GM23338 (cell line): ENCODE data around the gene ZNF184. TPM values are rescaled to one million over a fixed set of nuclear protein-coding genes. Genes with fewer than 3 reads are reported as not detected.

Source experiments
- ATAC-seq: fragments of 200-7000 bp; cut with Tn5 transposase; 3 replicates; pipeline ENCODE4 v1.9.1; 2020
- DNase-seq: peaks from one replicate; pipeline ENCODE4 v3.0.0-alpha.2; 2015; ENCODE audit warnings: low spot score
- H2AFZ ChIP-seq: fragments of 200-600 bp; sonication (generic); 2 replicates; pipeline ENCODE4 v1.8.0; 2016; ENCODE audit warnings: antibody characterized with exemption, mild to moderate bottlenecking, moderate library complexity
- H3F3A ChIP-seq: fragments of 200-600 bp; sonication (generic); replicated peaks from 2 replicates; pipeline ENCODE4 v1.8.0; 2017; ENCODE audit warnings: antibody characterized with exemption, mixed run types, low read depth
- H3K27ac ChIP-seq: fragments of 200-600 bp; sonication (generic); 2 replicates; pipeline ENCODE4 v1.6.1; 2016; ENCODE audit warnings: low read depth
- H3K27me3 ChIP-seq: fragments of 200-600 bp; sonication (generic); 2 replicates; pipeline ENCODE4 v1.8.0; 2016; ENCODE audit warnings: mild to moderate bottlenecking, mixed run types, moderate library complexity; ENCODE audit not compliant: insufficient read depth
- H3K36me3 ChIP-seq: fragments of 200-600 bp; sonication (generic); 2 replicates; pipeline ENCODE4 v1.8.0; 2016; ENCODE audit warnings: mild to moderate bottlenecking; ENCODE audit not compliant: insufficient read depth
- H3K4me1 ChIP-seq: fragments of 200-600 bp; sonication (generic); 2 replicates; pipeline ENCODE4 v1.8.0; 2016; ENCODE audit warnings: mild to moderate bottlenecking, moderate library complexity; ENCODE audit not compliant: insufficient read depth
- H3K4me2 ChIP-seq: fragments of 200-600 bp; sonication (generic); 2 replicates; pipeline ENCODE4 v1.7.1; 2017; ENCODE audit warnings: mixed run types
- H3K4me3 ChIP-seq: fragments of 200-600 bp; sonication (generic); 2 replicates; pipeline ENCODE4 v1.6.1; 2016; ENCODE audit warnings: mixed run types
- H3K79me2 ChIP-seq: fragments of 200-600 bp; sonication (generic); replicated peaks from 2 replicates; pipeline ENCODE4 v1.8.0; 2017; ENCODE audit warnings: mild to moderate bottlenecking; ENCODE audit not compliant: insufficient read depth
- H3K9me2 ChIP-seq: fragments of 200-600 bp; sonication (generic); 2 replicates; pipeline ENCODE4 v1.8.0; 2017; ENCODE audit not compliant: insufficient read depth
- H4K20me1 ChIP-seq: fragments of 200-600 bp; sonication (generic); replicated peaks from 2 replicates; pipeline ENCODE4 v1.8.0; 2017; ENCODE audit warnings: mild to moderate bottlenecking; ENCODE audit not compliant: insufficient read depth
- H3K27ac Mint-ChIP-seq: 2 replicates; pipeline ENCODE4 v1.8.0; 2020; ENCODE audit warnings: inconsistent platforms, mild to moderate bottlenecking, moderate library complexity, mixed read lengths
- H3K27me3 Mint-ChIP-seq: 3 replicates; pipeline ENCODE4 v1.8.0; 2022; ENCODE audit warnings: low read depth, mild to moderate bottlenecking, moderate library complexity, mixed read lengths, inconsistent platforms; ENCODE audit not compliant: insufficient read depth, poor library complexity
- H3K36me3 Mint-ChIP-seq: 3 replicates; pipeline ENCODE4 v1.8.0; 2021; ENCODE audit warnings: low read depth, mild to moderate bottlenecking, inconsistent platforms, moderate library complexity, mixed read lengths
- H3K4me1 Mint-ChIP-seq: 3 replicates; pipeline ENCODE4 v1.8.0; 2020; ENCODE audit warnings: mild to moderate bottlenecking, inconsistent platforms, mixed read lengths
- H3K4me3 Mint-ChIP-seq: 3 replicates; pipeline ENCODE4 v1.8.0; 2021; ENCODE audit warnings: moderate library complexity, mild to moderate bottlenecking, inconsistent platforms, mixed read lengths
- H3K9me3 Mint-ChIP-seq: 3 replicates; pipeline ENCODE4 v1.8.0; 2020; ENCODE audit warnings: moderate library complexity, mild to moderate bottlenecking, inconsistent platforms, mixed read lengths
- CREB1 ChIP-seq: fragments of 250-450 bp; sonication (Bioruptor Pico); IDR thresholded peaks from 2 replicates; pipeline ENCODE4 v1.5.0; 2020; ENCODE audit warnings: low read depth, mild to moderate bottlenecking, moderate library complexity
- EZH2phosphoT487 ChIP-seq: fragments of 200-600 bp; sonication (generic); IDR thresholded peaks from one replicate; pipeline ENCODE4 v1.8.1; 2018; ENCODE audit warnings: antibody characterized with exemption; ENCODE audit not compliant: unreplicated experiment
- JUNB ChIP-seq: IDR thresholded peaks from one replicate; pipeline ENCODE4 v1.6.1; 2016; ENCODE audit warnings: antibody characterized with exemption; ENCODE audit not compliant: unreplicated experiment
- POLR2AphosphoS5 ChIP-seq: IDR thresholded peaks from 2 replicates; pipeline ENCODE4 v1.6.1; 2016; ENCODE audit warnings: antibody characterized with exemption, low read depth
- polyA plus RNA-seq: library from polyadenylated mRNA; unstranded; fragments of >200 nt; fragmentation: Nextera tagmentation; extraction: Ambion mirVana; gene quantifications from 2 replicates; pipeline ENCODE4 v1.2.1, GENCODE V29; 2016
- total RNA-seq: library from RNA; depleted of rRNA; stranded (reverse); fragments of >200 nt; shearing (Covaris generic); gene quantifications from 2 replicates; pipeline ENCODE4 v1.2.3, GENCODE V29; 2014
- TF ChIP-seq, protein P1 (sequence below): fragments of 250-450 bp; sonication (Bioruptor Pico); IDR thresholded peaks from 2 replicates; pipeline ENCODE4 v1.5.0; 2020; ENCODE audit warnings: mild to moderate bottlenecking, moderate library complexity
- TF ChIP-seq, protein P2 (sequence below), 2 experiments: fragments of 200-600 bp in 1 of 2; sonication (generic) in 1 of 2; conservative IDR thresholded peaks; 2 replicates each; pipeline versions ENCODE4 v1.5.1 to v1.6.1; 2016 to 2017; ENCODE audit warnings: antibody characterized with exemption in 2 of 2, low read depth in 2 of 2, mild to moderate bottlenecking in 2 of 2, moderate library complexity in 1 of 2

The ZNF184 gene
- total and polyA plus RNA-seq, 2 experiments from 2014 or later = 6.0 to 10.6 TPM

DNA sequence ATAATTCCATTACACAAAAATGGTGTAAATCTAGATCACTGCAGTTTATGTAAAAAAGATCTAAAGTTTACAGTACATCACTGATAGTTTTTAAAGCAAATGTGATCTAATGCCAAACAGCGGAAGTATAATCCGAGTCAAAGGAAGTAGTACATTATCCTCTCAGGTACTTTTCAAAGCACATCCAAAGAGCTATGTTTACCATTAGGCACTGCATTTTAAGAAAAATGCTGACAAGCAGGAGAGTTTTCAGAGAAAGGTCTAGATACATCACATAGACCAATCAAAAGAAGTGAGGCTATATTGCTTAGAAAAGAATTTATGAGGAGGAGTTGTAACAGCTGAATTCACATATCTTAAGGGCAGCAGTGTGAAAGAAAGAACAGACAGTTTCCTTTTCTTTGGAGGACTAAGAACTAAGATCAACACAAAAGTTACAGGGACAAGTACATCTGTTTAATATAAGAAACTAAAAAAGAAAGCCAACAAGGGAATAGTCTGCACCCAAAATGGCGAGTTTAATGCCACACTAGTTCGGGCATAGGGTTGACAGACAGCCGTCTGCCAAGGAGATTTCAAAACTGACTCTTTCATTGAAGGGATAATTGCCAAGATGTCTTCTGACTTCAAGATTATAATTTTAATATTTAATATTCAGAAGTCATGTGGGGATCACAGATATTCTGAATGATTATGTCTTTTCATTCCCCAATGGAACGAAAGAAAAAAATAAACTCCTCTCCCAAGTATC is 1.4 kb downstream of the ZNF184 start (continued):
- TF ChIP-seq, protein P1, sequence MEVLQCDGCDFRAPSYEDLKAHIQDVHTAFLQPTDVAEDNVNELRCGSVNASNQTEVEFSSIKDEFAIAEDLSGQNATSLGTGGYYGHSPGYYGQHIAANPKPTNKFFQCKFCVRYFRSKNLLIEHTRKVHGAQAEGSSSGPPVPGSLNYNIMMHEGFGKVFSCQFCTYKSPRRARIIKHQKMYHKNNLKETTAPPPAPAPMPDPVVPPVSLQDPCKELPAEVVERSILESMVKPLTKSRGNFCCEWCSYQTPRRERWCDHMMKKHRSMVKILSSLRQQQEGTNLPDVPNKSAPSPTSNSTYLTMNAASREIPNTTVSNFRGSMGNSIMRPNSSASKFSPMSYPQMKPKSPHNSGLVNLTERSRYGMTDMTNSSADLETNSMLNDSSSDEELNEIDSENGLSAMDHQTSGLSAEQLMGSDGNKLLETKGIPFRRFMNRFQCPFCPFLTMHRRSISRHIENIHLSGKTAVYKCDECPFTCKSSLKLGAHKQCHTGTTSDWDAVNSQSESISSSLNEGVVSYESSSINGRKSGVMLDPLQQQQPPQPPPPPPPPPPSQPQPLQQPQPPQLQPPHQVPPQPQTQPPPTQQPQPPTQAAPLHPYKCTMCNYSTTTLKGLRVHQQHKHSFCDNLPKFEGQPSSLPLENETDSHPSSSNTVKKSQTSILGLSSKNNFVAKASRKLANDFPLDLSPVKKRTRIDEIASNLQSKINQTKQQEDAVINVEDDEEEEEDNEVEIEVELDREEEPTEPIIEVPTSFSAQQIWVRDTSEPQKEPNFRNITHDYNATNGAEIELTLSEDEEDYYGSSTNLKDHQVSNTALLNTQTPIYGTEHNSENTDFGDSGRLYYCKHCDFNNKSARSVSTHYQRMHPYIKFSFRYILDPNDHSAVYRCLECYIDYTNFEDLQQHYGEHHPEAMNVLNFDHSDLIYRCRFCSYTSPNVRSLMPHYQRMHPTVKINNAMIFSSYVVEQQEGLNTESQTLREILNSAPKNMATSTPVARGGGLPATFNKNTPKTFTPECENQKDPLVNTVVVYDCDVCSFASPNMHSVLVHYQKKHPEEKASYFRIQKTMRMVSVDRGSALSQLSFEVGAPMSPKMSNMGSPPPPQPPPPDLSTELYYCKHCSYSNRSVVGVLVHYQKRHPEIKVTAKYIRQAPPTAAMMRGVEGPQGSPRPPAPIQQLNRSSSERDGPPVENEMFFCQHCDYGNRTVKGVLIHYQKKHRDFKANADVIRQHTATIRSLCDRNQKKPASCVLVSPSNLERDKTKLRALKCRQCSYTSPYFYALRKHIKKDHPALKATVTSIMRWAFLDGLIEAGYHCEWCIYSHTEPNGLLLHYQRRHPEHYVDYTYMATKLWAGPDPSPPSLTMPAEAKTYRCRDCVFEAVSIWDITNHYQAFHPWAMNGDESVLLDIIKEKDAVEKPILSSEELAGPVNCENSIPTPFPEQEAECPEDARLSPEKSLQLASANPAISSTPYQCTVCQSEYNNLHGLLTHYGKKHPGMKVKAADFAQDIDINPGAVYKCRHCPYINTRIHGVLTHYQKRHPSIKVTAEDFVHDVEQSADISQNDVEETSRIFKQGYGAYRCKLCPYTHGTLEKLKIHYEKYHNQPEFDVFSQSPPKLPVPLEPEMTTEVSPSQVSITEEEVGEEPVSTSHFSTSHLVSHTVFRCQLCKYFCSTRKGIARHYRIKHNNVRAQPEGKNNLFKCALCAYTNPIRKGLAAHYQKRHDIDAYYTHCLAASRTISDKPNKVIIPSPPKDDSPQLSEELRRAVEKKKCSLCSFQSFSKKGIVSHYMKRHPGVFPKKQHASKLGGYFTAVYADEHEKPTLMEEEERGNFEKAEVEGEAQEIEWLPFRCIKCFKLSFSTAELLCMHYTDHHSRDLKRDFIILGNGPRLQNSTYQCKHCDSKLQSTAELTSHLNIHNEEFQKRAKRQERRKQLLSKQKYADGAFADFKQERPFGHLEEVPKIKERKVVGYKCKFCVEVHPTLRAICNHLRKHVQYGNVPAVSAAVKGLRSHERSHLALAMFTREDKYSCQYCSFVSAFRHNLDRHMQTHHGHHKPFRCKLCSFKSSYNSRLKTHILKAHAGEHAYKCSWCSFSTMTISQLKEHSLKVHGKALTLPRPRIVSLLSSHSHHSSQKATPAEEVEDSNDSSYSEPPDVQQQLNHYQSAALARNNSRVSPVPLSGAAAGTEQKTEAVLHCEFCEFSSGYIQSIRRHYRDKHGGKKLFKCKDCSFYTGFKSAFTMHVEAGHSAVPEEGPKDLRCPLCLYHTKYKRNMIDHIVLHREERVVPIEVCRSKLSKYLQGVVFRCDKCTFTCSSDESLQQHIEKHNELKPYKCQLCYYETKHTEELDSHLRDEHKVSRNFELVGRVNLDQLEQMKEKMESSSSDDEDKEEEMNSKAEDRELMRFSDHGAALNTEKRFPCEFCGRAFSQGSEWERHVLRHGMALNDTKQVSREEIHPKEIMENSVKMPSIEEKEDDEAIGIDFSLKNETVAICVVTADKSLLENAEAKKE (CRISPR knock-in tag) = no peak
- TF ChIP-seq JUNB (no peak), CREB1 (CRISPR knock-in tag) (no peak)
- TF ChIP-seq, protein P2, sequence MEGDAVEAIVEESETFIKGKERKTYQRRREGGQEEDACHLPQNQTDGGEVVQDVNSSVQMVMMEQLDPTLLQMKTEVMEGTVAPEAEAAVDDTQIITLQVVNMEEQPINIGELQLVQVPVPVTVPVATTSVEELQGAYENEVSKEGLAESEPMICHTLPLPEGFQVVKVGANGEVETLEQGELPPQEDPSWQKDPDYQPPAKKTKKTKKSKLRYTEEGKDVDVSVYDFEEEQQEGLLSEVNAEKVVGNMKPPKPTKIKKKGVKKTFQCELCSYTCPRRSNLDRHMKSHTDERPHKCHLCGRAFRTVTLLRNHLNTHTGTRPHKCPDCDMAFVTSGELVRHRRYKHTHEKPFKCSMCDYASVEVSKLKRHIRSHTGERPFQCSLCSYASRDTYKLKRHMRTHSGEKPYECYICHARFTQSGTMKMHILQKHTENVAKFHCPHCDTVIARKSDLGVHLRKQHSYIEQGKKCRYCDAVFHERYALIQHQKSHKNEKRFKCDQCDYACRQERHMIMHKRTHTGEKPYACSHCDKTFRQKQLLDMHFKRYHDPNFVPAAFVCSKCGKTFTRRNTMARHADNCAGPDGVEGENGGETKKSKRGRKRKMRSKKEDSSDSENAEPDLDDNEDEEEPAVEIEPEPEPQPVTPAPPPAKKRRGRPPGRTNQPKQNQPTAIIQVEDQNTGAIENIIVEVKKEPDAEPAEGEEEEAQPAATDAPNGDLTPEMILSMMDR (conservative IDR thresholded peaks at IDR 0.05; ENCODE audit: low read depth in 2 of 2) = no peak

DNA sequence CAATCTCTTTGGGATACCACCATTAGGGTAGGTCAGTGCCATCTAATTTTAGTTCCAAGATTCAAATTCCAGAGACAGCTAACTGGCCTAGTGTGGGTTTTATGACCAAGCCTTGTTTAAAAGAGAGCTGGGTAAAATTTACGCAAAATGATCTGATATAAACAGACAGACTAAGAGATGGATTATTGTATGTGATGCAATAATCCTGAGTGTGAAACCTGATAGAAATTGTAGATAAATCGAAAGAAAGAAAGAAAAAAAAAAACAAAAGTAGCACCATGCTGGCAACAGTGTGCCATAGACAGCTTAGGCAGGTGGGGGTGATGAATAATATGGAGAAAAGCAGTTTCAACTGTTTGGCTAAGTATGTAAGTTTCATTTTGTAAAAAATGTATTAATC is 2.9 kb downstream of the ZNF184 start:
- Histone ChIP-seq H3K79me2 (peaks cover 15% of the 10 kb centered on the region; the same call in 1 of the 2 replicates), H3F3A (peaks cover 6% of the 10 kb centered on the region; the same call in 1 of the 2 replicates), H3K27me3 (no peaks in the 10 kb centered on the region), H3K9me2 (no peaks in the 10 kb centered on the region), H3K4me3 (no peak overlapping the region), H3K27ac (no peak overlapping the region), H3K4me1 (peaks cover 23% of the 10 kb centered on the region), H3K4me2 (no peak overlapping the region), H2AFZ (no peak overlapping the region), H3K36me3 (peaks cover 4% of the 10 kb centered on the region; the same call in 1 of the 2 replicates), H4K20me1 (no peaks in the 10 kb centered on the region)
- DNase-seq (no peak), ATAC-seq (no peak)
- Mint-ChIP-seq H3K27ac (no peak overlapping the region), H3K4me3 (no peak overlapping the region), H3K9me3 (peaks cover 2% of the 10 kb centered on the region; the same call in 1 of the 3 replicates), H3K4me1 (peaks cover 17% of the 10 kb centered on the region; the same call in 2 of the 3 replicates), H3K36me3 (peaks cover 25% of the 10 kb centered on the region), H3K27me3 (peaks cover 6% of the 10 kb centered on the region)
- TF ChIP-seq POLR2AphosphoS5 (no peak), CREB1 (CRISPR knock-in tag) (no peak), EZH2phosphoT487 (no peak)
- TF ChIP-seq, protein P1 (CRISPR knock-in tag) = no peak
